ENCODE results near the gene S100A2. TPM values are rescaled to one million over a fixed set of nuclear protein-coding genes. Genes with fewer than 3 reads are reported as not detected.
"Not testable (repeated sequence)": the region's sequence is repeated elsewhere in the genome, so short reads cannot be mapped to it uniquely, and the experiment has no call there.

S100A2 gene
- polyA plus RNA-seq, 3 donors: 0.32 TPM; not detected in 2

DNA sequence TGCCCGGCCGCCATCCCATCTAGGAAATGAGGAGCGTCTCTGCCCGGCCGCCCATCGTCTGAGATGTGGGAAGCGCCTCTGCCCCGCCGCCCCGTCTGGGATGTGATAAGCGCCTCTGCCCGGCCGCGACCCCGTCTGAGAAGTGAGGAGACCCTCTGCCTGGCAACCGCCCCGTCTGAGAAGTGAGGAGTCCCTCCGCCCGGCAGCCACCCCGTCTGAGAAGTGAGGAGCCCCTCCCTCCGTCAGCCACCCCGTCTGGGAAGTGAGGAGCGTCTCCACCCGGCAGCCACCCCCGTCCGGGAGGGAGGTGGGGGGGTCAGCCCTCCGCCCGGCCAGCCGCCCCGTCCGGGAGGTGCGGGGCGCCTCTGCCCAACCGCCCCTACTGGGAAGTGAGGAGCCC is 17.2 kb upstream of the S100A2 start:
- H3K9me3 ChIP-seq (replicated peaks in 1 of 2; ENCODE audit: control insufficient read depth in 1 of 2, insufficient read depth in 1 of 2, low read length in 2 of 2); DNase-seq; H3K36me3 Mint-ChIP-seq; H3K9ac ChIP-seq (ENCODE audit: insufficient read depth, low read length, poor library complexity, severe bottlenecking); H3K27me3 Mint-ChIP-seq (ENCODE audit: low read depth in 3 of 3); H3K27ac Mint-ChIP-seq; H2AFZ ChIP-seq (ENCODE audit: insufficient read depth, low read depth, low read length, poor library complexity, severe bottlenecking); H3K4me1 ChIP-seq (ENCODE audit: control insufficient read depth in 1 of 2, insufficient read depth in 2 of 2, low read length in 2 of 2); H4K20me1 ChIP-seq (ENCODE audit: insufficient read depth, low read length); H3K9me3 Mint-ChIP-seq; H3K4me3 Mint-ChIP-seq; H3K4me1 Mint-ChIP-seq; H3K4me3 ChIP-seq (replicated peaks in 1 of 3; ENCODE audit: low read depth in 2 of 3, low read length in 3 of 3); intact Hi-C loops (cut with micrococcal nuclease); H3K4me2 ChIP-seq (replicated peaks; ENCODE audit: extremely low read depth, low read length, poor library complexity, severe bottlenecking); H3K27ac ChIP-seq (ENCODE audit: low read depth in 1 of 2, low read length in 2 of 2); H3K27me3 ChIP-seq (ENCODE audit: control insufficient read depth in 2 of 2, insufficient read depth in 2 of 2, low read length in 2 of 2); H3K36me3 ChIP-seq (replicated peaks in 1 of 2; ENCODE audit: control insufficient read depth in 1 of 2, insufficient read depth in 2 of 2, low read length in 2 of 2); H3K79me2 ChIP-seq (ENCODE audit: insufficient read depth, low read length): not testable (repeated sequence)
- 100% methylated on average over 9 of the region's 34 CpGs for WGBS (ENCODE audit: insufficient coverage)

GRCh38 chr1:153578936-153579335 is 13.3 kb upstream of the S100A2 start:
- WGBS (ENCODE audit: insufficient coverage): 73% methylated on average over 1 of the region's 3 CpGs
- Mint-ChIP-seq H3K9me3 (peaks cover 0 to 6% (median 0%) of the 10 kb centered on the region in 7 donors), H3K4me1 (peaks cover 12% of the 10 kb centered on the region), H3K27me3 (ENCODE audit: low read depth in 3 of 3) (peaks cover 1 to 7% (median 2%) of the 10 kb centered on the region in 3 donors), H3K36me3 (no peaks in the 10 kb centered on the region), H3K4me3 (no peak overlapping the region), H3K27ac (no peak overlapping the region)
- no peaks in the 10 kb centered on the region for H3K36me3 ChIP-seq (replicated peaks in 1 of 2; ENCODE audit: control insufficient read depth in 1 of 2, insufficient read depth in 2 of 2, low read length in 2 of 2)
- no peak overlapping the region for H3K27ac ChIP-seq (ENCODE audit: low read depth in 1 of 2, low read length in 2 of 2)
- H4K20me1 ChIP-seq (ENCODE audit: insufficient read depth, low read length): no peaks in the 10 kb centered on the region
- H2AFZ ChIP-seq (ENCODE audit: insufficient read depth, low read depth, low read length, poor library complexity, severe bottlenecking): no peak overlapping the region
- peaks cover 7 to 11% of the 10 kb centered on the region in 2 donors for H3K4me1 ChIP-seq (ENCODE audit: control insufficient read depth in 1 of 2, insufficient read depth in 2 of 2, low read length in 2 of 2)
- DNase-seq: no peak
- H3K9ac ChIP-seq (ENCODE audit: insufficient read depth, low read length, poor library complexity, severe bottlenecking): no peak overlapping the region
- no peaks in the 10 kb centered on the region for H3K27me3 ChIP-seq (ENCODE audit: control insufficient read depth in 2 of 2, insufficient read depth in 2 of 2, low read length in 2 of 2)
- no peaks in the 10 kb centered on the region for H3K79me2 ChIP-seq (ENCODE audit: insufficient read depth, low read length)
- no peaks in the 10 kb centered on the region for H3K9me3 ChIP-seq (replicated peaks in 1 of 2; ENCODE audit: control insufficient read depth in 1 of 2, insufficient read depth in 1 of 2, low read length in 2 of 2)
- no peak overlapping the region for H3K4me2 ChIP-seq (replicated peaks; ENCODE audit: extremely low read depth, low read length, poor library complexity, severe bottlenecking)
- no peak overlapping the region for H3K4me3 ChIP-seq (replicated peaks in 1 of 3; ENCODE audit: low read depth in 2 of 3, low read length in 3 of 3)
- intact Hi-C loops (cut with micrococcal nuclease): loop anchor here (10.0 kb wide), 2 partner anchors 46 to 214 kb away; partner anchors contain the start of genes S100A1 (in 1 of the 2) and S100A13 (in 1 of the 2)
- TF ChIP-seq, protein P1, sequence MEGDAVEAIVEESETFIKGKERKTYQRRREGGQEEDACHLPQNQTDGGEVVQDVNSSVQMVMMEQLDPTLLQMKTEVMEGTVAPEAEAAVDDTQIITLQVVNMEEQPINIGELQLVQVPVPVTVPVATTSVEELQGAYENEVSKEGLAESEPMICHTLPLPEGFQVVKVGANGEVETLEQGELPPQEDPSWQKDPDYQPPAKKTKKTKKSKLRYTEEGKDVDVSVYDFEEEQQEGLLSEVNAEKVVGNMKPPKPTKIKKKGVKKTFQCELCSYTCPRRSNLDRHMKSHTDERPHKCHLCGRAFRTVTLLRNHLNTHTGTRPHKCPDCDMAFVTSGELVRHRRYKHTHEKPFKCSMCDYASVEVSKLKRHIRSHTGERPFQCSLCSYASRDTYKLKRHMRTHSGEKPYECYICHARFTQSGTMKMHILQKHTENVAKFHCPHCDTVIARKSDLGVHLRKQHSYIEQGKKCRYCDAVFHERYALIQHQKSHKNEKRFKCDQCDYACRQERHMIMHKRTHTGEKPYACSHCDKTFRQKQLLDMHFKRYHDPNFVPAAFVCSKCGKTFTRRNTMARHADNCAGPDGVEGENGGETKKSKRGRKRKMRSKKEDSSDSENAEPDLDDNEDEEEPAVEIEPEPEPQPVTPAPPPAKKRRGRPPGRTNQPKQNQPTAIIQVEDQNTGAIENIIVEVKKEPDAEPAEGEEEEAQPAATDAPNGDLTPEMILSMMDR (IDR thresholded peaks at IDR 0.05): no peak

Measured in CD14-positive monocyte (primary cell).